Measurements from ENCODE around the gene ANG. TPM values are rescaled to one million over a fixed set of nuclear protein-coding genes. Genes with fewer than 3 reads are reported as not detected.

The ANG gene
- total RNA-seq, 1 experiment from 2014 or later, result 24.7 TPM

DNA sequence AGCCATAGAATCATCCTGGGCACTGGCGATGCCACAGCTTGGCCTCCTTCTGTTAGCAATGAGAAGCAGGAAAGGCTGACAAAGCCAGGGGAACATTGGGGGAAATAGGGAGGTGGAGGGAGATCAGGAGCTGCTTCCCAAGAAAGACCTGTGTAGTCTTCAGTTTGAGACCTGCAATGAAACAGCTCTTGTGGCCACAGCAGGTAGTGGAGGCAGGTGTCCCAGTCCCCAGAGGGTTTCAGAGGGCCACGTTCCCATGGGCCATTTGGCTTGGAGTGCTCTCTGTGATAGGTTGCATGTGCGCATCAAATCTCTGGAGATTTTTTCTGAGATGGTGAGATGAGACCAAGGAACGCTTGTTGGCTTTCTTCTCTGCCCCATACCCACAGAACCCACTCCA, 32.7 kb upstream of the ANG start:
- DNase-seq, result no peak
- no peaks in the 10 kb centered on the region for H3K27me3 Mint-ChIP-seq (ENCODE audit: insufficient read depth, unreplicated experiment)
- no peaks in the 10 kb centered on the region for H3K36me3 Mint-ChIP-seq (ENCODE audit: insufficient read depth, unreplicated experiment)
- no peak overlapping the region for H3K27ac Mint-ChIP-seq (ENCODE audit: unreplicated experiment)
- H3K4me3 Mint-ChIP-seq (ENCODE audit: unreplicated experiment), result no peak overlapping the region
- intact Hi-C loops (cut with micrococcal nuclease; ENCODE audit: unreplicated experiment), result no loop called here
- H3K9me3 Mint-ChIP-seq (ENCODE audit: unreplicated experiment), result no peaks in the 10 kb centered on the region
- no TSS peak for BruUV-seq (replicated peaks)
- no peaks in the 10 kb centered on the region for H3K36me3 ChIP-seq (ENCODE audit: control insufficient read depth, insufficient read depth, low read length)
- peaks cover 12% of the 10 kb centered on the region for H3K4me1 Mint-ChIP-seq (ENCODE audit: low read depth, unreplicated experiment)
- H3K4me1 ChIP-seq, result peaks cover 6% of the 10 kb centered on the region; the same call in 1 of the 2 replicates
- POLR2A ChIA-PET, result no interaction called here
- no peaks in the 10 kb centered on the region for H3K9me3 ChIP-seq
- no peak for TF ChIP-seq CTCF (IDR thresholded peaks at IDR 0.05; ENCODE audit: insufficient read depth in 1 of 2, low read depth in 1 of 2, low read length in 1 of 2, severe bottlenecking in 1 of 2, unreplicated experiment in 1 of 2)
- H3K4me3 ChIP-seq (ENCODE audit: low read depth, low read length), result no peak overlapping the region
- CTCF ChIA-PET, result no interaction called here
- H3K27me3 ChIP-seq (replicated peaks; ENCODE audit: control insufficient read depth, insufficient read depth, low read length), result no peaks in the 10 kb centered on the region

DNA sequence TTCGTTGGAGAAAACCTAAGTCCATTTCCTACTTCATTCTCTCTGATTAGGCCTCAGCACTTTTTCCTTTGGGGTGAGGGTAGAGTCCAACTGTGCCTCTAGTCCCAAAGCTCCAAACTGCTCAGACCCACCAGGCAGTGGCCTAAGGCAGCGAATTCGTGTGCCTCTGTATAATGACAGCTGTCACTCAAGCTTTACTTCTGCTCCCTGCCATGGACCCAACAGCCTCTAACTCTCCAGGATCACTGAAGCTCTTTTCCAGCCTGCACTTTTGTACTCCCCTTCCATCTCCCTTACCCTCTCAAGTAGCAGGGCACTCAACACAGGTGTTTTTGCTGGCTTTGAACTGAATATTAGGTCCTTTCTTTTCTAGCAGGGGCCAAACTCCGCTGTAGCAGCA, 32.3 kb upstream of the ANG start:
- ChIA-PET POLR2A (no interaction called here), CTCF (no interaction called here)
- H3K27me3 ChIP-seq (replicated peaks; ENCODE audit: control insufficient read depth, insufficient read depth, low read length), result no peaks in the 10 kb centered on the region
- TF ChIP-seq CTCF (IDR thresholded peaks at IDR 0.05; ENCODE audit: insufficient read depth in 1 of 2, low read depth in 1 of 2, low read length in 1 of 2, severe bottlenecking in 1 of 2, unreplicated experiment in 1 of 2), result no peak
- Mint-ChIP-seq H3K27me3 (ENCODE audit: insufficient read depth, unreplicated experiment) (no peaks in the 10 kb centered on the region), H3K27ac (ENCODE audit: unreplicated experiment) (no peak overlapping the region), H3K36me3 (ENCODE audit: insufficient read depth, unreplicated experiment) (no peaks in the 10 kb centered on the region), H3K9me3 (ENCODE audit: unreplicated experiment) (no peaks in the 10 kb centered on the region), H3K4me1 (ENCODE audit: low read depth, unreplicated experiment) (peaks cover 12% of the 10 kb centered on the region), H3K4me3 (ENCODE audit: unreplicated experiment) (no peak overlapping the region)
- no peak overlapping the region for H3K4me3 ChIP-seq (ENCODE audit: low read depth, low read length)
- no TSS peak for BruUV-seq (replicated peaks)
- H3K4me1 ChIP-seq, result peaks cover 6% of the 10 kb centered on the region; the same call in 1 of the 2 replicates
- H3K36me3 ChIP-seq (ENCODE audit: control insufficient read depth, insufficient read depth, low read length), result no peaks in the 10 kb centered on the region
- no peaks in the 10 kb centered on the region for H3K9me3 ChIP-seq
- intact Hi-C loops (cut with micrococcal nuclease; ENCODE audit: unreplicated experiment), result no loop called here
- no peak for DNase-seq

- BruUV-seq (replicated peaks), result no TSS peak
- CTCF ChIA-PET, result interaction anchor here (0.6 to 2.1 kb wide), 10 partner anchors 18 to 245 kb away, joined by 3 to 17 read pairs (median 3); partner anchors contain the start of gene RNASE4
- Mint-ChIP-seq H3K4me1 (ENCODE audit: low read depth, unreplicated experiment) (peaks cover 12% of the 10 kb centered on the region), H3K9me3 (ENCODE audit: unreplicated experiment) (no peaks in the 10 kb centered on the region), H3K27me3 (ENCODE audit: insufficient read depth, unreplicated experiment) (no peaks in the 10 kb centered on the region), H3K4me3 (ENCODE audit: unreplicated experiment) (peak overlapping the region; percentile 68), H3K36me3 (ENCODE audit: insufficient read depth, unreplicated experiment) (no peaks in the 10 kb centered on the region), H3K27ac (ENCODE audit: unreplicated experiment) (no peak overlapping the region)
- Histone ChIP-seq H3K9me3 (no peaks in the 10 kb centered on the region), H3K4me1 (peaks cover 6% of the 10 kb centered on the region; the same call in 1 of the 2 replicates), H3K4me3 (ENCODE audit: low read depth, low read length) (no peak overlapping the region), H3K36me3 (ENCODE audit: control insufficient read depth, insufficient read depth, low read length) (no peaks in the 10 kb centered on the region), H3K27me3 (replicated peaks; ENCODE audit: control insufficient read depth, insufficient read depth, low read length) (no peaks in the 10 kb centered on the region)
- DNase-seq, result peak; percentile 77 to 80
- peak; percentile 53 to 81 for TF ChIP-seq CTCF (IDR thresholded peaks at IDR 0.05; ENCODE audit: insufficient read depth in 1 of 2, low read depth in 1 of 2, low read length in 1 of 2, severe bottlenecking in 1 of 2, unreplicated experiment in 1 of 2)
- intact Hi-C loops (cut with micrococcal nuclease; ENCODE audit: unreplicated experiment), result loop anchor here (1.0 kb wide), 2 partner anchors 25 to 34 kb away; no protein-coding TSS in a partner anchor
- POLR2A ChIA-PET, result no interaction called here
Observed at GRCh38 chr14:20657216-20658211, 31.1 kb upstream of the ANG start.
